ENCODE results near the gene DCUN1D1.

The DCUN1D1 gene

DNA sequence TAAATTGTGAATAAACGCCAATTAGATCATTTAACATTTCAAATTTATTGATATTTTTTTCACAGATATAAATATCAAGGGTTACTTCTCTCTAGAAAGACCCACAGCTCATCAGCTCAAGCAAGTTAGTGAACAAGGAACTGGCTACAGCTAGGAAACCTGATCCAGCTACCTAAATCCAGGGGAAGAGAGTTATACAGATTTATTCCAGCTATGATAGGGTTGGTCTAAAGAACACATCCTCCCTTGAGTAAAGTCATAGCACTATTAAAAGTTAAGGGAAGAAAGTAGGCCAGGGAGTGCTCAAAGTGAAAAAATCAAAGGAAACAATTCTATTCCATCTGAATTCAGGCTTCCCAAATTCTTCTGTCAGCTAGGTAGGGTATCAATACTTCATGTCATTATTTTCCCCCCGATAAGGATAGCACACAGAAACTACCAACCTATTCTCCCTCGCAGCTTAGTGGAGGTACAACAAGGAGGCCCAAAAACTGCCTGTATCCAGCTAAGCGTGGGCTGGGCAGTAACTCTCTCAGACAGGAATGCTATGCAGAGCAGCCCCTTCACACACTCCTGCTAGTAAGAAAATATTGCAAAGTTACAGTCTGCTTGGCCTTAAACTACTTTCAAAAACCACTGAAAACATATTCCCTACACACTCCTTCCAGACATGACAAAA lies 44.0 kb downstream of the DCUN1D1 start:
- no peak for DNase-seq (ENCODE audit: low spot score)

DNA sequence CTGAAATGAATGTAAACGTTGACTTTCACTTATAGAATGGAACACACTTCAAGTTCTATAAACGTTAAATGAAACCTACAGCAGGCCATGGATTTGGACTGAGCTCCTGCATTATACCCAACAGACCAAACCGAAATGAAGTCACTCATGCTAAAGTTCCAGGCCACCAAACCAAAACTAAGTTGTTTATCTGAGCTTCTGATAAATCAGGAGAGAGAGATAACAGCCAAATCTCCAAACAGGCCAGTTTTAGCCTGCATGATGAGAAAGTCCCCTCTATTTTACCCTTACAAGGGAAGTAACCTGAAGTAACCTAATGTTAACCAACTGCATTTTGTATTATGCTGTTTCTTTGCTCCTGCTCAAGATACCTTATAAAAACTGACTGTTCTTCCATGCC lies 44.5 kb downstream of the DCUN1D1 start:
- no peak for DNase-seq (ENCODE audit: low spot score)

DNA sequence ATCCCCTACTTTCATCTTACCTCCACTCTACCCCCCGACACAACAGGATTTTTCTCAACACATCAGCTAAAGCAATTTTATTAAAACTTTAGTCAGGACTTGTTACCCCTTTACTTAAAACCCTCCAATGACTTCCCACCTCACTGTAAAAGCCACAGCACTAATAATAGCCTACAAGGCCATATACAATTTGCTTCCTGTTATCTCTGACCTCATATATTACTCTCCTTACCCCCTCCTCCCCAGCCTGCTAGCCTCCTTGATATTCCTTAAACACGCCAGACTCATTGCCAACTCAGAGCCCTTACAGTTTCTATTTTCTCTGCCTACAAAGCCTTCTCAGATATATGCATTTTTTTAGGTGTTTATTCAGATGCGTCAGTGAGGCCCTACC lies 54.4 kb downstream of the DCUN1D1 start:
- no peak for DNase-seq (ENCODE audit: low spot score)

DNA sequence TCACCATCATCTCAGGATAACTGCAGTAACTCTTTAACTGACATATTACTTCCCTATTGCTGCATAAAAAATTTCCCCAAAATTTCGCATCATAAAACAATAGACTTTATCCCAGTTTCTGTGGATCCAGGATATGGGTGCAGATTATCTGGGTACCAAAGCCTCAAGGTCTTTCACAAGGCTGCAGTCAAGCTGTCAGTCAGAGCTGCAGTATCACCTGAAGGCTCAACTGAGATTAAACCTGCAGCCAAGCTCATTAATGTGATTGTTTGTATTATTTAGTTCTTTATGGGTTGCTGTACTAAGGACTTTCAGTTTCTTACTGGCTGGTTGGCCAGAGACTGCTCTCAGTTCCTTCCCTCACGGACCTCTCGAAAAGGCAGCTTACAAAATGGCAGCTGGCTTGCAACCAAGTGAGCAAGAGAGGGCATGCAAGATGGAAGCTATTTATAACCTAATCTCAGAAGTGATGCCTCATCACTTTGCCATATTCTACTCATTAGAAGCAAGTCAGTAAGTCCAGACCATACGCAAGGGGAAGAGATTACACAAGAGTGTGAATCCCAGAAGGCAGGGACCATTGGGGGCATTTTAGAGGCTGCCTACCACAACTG lies 54.9 kb downstream of the DCUN1D1 start:
- peak; percentile 57 for DNase-seq (ENCODE audit: low spot score)

DNA sequence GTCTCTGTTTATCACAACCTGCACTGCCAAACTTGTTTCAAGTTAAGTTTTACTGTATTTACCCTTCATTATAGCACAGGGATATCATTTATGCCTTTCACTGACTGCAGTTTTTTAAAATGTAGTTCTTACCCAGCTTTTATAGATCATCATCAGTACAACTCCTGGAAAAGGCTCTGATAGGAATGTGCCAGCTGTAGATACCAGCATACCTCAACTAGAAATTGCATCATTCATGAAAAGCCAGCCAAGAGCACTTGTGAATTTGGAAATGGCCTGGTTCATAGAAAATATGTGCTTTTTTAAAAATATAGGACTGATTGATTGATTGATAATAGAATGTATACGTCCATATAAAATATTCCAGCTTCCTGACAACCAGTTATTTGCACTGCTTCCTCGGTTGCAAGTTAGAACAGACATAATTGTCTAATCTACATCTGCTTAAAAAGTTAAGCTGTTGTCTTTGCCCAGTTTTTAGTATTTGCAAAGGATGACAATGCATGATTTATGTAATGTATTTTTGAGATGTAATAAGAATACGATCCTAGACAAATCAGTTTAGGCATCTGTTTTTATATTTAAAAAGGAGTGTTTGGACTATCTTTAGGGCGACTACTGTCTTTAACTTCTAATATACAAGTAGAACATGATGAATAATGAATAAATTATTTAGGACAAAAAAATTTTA lies 58.5 kb downstream of the DCUN1D1 start:
- DNase-seq (ENCODE audit: low spot score) = no peak

DNA sequence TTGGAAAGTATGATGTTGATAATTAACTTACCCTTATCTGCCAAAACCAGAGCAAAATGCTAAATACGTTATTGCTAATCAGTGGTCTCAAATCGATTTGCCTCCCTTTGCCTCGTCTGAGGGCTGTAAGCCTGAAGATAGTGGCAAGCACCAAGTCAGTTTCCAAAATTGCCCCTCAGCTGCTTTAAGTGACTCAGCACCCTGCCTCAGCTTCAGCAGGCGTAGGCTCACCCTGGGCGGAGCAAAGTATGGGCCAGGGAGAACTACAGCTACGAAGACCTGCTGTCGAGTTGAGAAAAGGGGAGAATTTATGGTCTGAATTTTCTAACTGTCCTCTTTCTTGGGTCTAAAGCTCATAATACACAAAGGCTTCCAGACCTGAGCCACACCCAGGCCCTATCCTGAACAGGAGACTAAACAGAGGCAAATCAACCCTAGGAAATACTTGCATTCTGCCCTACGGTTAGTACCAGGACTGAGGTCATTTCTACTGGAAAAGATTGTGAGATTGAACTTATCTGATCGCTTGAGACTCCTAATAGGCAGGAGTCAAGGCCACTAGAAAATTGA lies 59.7 kb downstream of the DCUN1D1 start:
- DNase-seq (ENCODE audit: low spot score) = no peak

DNA sequence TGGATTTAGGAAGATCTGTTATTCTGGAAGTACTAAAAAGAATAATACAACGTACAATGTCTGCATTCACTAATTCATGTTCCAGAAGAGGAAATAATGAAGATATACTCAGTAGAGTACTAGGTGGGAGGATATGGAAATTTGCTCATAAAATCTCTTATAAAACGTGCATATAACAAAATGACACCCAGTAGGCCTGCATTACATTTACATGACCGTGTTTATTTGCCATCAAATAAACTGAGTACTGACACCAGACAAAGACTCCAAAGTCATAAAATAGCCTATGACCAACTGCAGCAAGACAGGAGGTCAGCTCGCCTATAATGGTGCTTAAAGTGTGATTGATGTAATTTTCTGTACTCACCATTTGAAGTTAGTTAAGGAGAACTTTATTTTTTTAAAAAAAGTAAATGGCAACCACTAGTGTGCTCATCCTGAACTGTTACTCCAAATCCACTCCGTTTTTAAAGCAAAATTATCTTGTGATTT lies 60.4 kb downstream of the DCUN1D1 start:
- DNase-seq (ENCODE audit: low spot score) = no peak

DNA sequence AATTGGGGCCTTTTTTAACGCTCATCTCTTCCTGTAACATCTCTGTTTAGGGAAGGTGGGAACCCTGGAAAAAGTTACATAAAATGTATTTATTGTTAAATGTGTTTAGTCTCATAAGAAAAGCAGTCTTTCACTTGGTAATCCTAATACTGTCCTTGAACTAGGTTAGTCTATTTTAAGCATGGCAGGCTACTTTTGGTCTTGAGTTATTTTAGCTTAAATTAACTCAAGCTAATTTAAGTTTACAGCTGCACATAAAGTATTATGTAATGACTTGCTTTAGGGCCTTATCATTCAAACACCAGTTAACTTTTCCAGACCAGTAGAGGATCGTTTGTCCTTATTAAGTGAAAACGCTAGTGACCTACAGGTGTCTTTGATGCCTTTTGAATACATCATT lies 63.2 kb downstream of the DCUN1D1 start:
- no peak for DNase-seq (ENCODE audit: low spot score)

DNA sequence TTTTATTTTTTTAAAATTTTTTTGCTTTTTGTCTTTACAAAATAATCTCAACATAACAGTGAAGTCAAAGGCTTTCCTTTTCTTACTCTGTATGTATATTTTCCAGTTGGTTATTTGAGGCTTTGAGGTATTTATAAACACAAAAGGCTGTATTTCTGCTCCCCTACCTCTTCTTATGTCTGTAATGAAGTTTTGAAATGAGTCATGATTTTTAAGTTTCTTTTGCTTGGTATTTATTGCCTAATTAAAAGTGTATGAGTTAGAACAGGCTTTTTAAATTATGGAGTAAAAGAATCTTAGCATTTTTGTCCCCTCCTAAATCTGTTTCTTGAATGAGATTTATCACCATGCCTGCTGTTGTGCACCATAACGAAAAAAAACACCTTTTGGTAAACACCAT lies 66.0 kb downstream of the DCUN1D1 start:
- DNase-seq (ENCODE audit: low spot score) = no peak

DNA sequence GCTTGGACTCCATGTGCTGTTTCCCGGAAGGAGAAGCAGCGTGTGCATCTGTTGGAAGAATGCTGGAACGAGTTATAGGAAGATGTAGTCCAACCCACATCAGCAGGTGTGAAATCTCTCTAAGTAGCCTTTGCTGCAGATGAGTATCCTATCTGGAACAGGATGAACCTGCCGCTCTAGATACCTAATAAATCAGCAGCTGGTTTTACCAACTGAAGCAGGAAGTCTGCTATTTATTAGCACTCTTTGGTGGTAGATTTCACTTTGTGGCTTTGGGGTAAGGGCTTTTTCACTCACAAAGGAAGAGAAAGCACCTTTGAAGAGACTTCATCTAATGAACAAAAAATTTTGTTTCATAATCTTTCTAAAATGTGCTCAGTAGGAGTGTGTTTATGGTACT lies 66.4 kb downstream of the DCUN1D1 start:
- no peak for DNase-seq (ENCODE audit: low spot score)

DNA sequence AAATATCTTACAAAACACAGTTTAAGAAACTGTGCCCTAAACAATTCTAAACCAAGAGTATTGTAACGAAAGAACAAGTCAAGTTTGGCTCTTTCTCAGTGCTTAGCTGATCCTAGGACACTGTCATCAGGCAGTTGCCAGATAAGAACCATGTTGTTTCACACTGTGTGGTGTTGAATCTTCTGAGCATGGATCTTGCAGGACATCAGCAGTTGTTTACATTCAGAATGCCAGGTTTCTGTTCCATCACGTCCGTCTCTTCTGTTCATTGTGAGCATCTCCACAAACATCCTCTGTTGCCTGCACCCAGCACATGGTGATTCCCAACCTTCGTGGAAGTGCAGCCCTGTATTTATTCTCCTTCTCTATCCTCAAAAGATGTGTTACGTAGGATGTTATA lies 67.9 kb downstream of the DCUN1D1 start:
- no peak for DNase-seq (ENCODE audit: low spot score)

DNA sequence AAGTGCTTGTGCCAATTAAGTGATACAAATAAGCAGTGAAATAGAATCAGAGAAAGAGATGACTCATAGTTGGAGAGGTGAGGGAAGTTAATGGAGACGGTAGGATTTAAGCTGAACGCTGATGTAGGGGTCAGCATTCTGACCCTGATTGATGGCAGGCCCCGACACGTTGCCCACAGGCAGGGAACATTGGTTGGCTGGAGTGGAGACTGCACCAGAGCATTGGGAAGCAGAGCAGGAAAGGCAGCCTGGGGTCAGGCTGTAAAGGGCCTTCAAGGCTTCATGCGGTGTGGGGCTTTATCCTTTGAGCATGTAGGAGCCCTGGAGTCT lies 68.6 kb downstream of the DCUN1D1 start:
- no peak for DNase-seq (ENCODE audit: low spot score)

DNA sequence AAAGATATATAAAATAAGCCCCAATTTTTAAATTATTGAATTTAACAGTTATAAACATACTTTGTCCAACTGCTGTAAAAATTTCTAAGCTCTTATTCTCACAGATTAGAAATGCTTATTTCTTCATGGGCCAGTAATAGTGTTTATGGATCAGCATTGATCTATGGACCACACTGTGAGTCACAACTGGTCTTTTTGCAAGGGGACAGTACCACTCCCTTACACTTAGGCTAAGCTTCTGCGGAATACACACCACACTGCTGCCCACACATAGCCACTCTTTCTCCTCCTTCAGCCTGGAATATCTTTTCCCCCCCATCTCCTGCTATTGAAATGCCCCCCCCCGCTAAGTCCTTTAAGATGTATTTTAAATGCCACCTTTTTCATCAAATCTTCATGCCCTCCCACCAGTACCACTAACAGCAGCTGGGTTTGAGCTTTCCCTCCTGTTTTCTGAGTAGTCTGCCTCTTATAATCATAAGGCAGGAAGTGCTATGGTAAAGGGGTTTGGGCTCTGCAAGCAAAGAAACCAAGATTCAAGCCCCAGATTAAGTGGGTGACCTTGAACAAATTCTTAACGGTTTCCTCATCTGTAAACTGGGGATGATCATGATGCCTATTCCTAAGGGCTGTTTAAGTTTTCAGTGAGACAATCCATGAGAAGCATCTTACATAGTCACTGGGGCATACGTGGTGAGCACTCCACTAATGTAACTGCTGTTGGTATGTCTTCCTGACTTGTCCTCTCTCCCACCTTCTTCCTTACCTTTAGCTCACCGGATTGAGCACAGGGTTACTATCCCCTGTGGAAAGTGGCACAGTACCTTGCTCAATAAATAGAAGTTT lies 69.2 kb downstream of the DCUN1D1 start:
- DNase-seq (ENCODE audit: low spot score) = no peak

DNA sequence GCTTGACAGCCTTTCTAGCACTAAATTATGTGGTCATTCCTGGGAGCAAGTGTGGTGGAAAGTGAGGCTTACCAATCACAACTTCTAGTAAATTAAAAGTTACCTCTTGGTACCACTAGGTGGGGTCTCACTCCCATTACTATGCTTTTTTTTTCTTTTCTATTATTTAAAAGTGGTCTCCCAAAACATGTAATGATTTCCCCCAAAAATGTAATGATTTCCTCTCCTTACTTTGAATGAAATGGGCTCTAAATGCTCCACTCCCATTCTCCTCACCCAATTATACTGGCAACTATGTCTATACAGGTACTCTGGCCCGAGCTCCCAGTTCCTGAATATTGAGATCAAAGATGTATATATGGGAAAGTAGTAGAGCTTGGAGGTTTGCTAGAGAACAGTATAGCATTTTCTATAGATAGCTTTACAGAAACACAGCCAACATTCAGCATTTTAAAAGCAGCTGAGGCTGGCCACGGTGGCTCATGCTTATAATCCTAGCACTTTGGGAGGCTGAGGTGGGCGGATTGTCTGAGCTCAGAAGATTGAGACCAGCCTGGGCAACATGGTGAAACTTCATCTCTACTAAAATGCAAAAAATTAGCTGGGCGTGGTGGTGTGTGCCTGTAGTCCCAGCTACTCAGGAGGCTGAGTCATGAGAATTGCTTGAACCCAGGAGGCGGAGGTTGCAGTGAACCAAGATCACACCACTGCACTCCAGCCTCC lies 70.9 kb downstream of the DCUN1D1 start:
- peak; percentile 28 for DNase-seq (ENCODE audit: low spot score)

DNA sequence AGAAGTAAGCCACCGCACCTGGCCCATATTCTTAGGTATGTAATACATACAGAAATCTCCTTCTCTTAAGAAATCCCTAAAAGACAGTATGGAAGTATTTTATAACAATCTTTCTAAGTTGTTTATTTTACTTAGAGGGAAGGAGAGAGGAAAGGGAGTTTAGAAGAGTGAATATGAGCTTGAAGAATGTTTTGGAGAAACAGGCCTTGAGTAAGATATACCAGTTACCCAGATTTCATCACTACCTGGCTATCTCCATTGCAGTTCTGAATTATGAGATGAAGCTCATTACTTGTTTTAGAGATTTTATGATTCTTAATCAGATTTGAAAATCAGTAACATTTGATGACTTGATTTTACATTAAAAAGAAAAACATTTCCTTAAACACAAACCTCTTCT lies 71.9 kb downstream of the DCUN1D1 start:
- no peak for DNase-seq (ENCODE audit: low spot score)

DNA sequence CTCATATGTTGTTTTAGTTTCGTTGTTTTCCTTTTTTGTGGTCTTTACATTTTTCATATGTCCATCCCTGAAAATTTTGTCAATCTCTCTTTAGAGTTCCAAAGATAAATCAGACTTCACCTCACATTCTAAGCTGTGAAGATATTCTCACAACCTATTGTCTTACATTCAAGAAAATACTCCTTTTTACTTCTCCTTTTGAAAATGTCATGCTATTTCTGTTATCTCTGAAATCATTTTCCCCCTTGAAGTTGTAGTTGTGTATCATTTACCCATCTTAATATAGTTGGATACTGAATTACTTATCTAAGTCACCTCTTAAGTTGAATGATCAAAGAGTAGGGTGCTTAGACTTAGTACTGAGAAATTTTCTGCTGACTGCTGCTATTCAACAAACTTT lies 74.3 kb downstream of the DCUN1D1 start:
- no peak for DNase-seq (ENCODE audit: low spot score)

DNA sequence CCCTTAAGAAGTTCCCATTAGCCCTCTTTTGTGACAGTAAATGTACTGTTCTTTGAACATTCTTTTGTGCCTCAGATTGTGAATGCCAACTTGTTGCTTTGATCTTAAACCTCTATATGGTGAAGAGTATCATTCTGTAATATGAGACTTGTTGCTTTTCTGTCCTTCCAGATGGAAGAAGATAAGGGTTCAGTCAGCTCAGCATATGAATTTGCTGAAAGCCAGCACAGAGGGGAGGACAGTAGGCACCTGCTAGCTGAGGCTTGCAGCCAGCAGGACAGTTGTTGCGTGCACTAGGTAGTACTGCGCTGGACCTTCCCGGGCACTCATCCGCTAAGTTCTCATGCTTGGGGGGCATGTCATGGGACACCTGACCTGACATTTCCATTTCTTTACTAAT lies 74.7 kb downstream of the DCUN1D1 start:
- DNase-seq (ENCODE audit: low spot score) = no peak

DNA sequence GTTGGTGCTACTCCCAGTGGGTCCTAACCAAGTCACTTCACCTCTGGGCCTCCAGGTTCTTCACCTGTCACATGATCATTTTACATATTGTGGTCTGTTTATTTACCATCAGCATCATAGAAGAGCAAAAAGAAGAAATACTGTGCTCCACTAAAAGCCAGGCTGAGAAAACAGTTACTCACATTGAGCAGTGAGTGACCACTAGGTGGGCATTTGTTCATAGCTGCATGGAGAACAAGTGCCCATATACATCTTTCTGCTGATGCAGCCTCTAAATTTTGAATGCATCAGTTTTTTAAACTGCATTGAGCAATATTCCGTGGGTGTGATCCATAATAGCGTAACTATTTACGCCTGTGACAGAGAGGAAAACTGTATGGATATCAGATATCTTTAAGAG lies 76.2 kb downstream of the DCUN1D1 start:
- DNase-seq (ENCODE audit: low spot score) = no peak

DNA sequence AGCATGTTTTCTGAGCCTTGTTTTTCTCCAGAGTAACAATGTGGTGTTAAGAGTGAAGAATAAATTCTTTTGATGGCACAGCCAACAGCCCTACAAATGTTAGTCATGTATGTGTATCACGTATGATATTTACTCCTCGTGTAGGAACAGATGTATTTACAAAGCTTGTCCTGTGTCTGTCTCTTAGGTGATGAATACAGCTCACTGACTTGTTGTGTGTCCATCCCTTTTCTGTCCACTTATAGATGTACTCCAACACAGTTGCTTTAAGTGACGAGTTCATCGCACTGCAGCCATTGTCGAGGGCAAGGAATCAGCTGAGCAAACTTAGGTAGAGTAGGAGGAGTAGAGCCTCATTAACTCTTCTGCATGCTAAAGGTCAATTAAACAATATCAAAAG lies 78.1 kb downstream of the DCUN1D1 start:
- no peak for DNase-seq (ENCODE audit: low spot score)

DNA sequence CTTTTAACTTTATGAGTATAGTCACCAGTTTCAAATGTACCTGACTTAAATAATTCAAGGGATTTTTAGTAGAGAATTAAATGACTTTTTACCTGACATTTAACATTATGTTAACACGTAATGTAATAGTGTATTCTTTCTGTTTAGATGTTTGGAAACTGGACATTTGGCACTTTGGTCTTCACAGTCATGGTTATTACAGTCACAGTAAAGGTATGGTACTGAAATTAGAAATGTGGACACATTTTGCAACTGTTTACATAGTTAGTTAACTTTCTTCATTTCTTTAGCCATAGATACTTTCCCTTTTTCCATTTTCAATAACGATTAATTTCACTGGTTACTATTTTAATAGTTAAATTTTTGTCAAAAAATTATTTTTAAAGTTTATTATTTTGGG lies 83.8 kb downstream of the DCUN1D1 start:
- no peak for DNase-seq (ENCODE audit: low spot score)

DNA sequence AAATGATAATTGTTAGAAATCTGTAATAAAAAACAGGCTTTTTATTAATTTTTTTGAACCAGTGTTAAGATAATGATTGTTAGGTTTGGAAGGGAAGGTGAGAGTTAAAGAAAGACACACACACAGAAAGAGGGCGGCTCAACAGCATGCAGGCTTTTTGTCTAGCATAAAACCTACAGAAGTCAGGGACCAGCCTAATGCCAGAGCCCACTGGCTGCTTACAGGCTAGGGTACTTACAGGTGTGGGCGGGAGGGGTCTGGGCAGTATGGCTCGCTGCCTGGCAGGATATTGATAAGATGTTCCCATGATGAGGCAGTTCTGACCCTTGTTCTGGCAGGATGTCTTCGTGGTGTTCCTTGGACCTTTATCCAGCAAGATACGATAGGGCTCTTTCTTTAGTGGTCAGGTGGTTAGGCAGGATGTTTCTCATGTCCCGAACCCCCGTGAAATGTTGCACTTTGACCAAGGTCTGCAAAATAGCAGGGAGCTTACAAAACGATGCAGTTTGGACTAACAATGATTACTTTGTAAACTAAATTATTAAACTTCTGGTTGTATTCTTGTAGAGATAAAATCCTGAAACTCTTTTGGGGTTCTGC lies 84.7 kb downstream of the DCUN1D1 start:
- no peak for DNase-seq (ENCODE audit: low spot score)
